OCI-LY7 (cell line): ENCODE data around the gene ABCC9. TPM values are rescaled to one million over a fixed set of nuclear protein-coding genes. Genes with fewer than 3 reads are reported as not detected.

Experiments
- BruUV-seq: library from RNA; stranded (reverse); fragments of 400-500 nt; replicated peaks from 2 replicates; lab custom pipeline; 2021; lab: Mats Ljungman, UMichigan
- CTCF ChIA-PET: fragments of 300-600 bp; sonication (Branson Sonifier 250); formaldehyde crosslinking; loops from one replicate; lab custom pipeline; 2022; ENCODE audit warnings: antibody characterized with exemption; ENCODE audit not compliant: unreplicated experiment; lab: Charles Lee
- POLR2A ChIA-PET: fragments of 300-600 bp; sonication (Branson Sonifier 250); formaldehyde crosslinking; loops from one replicate; lab custom pipeline; 2022; ENCODE audit warnings: antibody characterized with exemption; lab: Charles Lee
- DNase-seq: peaks from one replicate; pipeline ENCODE4 v3.0.0-alpha.2; 2015; ENCODE audit warnings: low spot score
- H2AFZ ChIP-seq: fragments of 200-600 bp; sonication (generic), shearing (Covaris generic); 2 replicates; pipeline ENCODE4 v1.6.1; 2014; ENCODE audit warnings: mild to moderate bottlenecking, antibody characterized with exemption, low read length, moderate library complexity
- H3K27ac ChIP-seq: fragments of 200-600 bp; sonication (generic); 2 replicates; pipeline ENCODE4 v1.5.1; 2014; ENCODE audit warnings: mixed run types, low read depth, mild to moderate bottlenecking, moderate library complexity, low read length, inconsistent platforms; ENCODE audit not compliant: poor library complexity, severe bottlenecking
- H3K36me3 ChIP-seq: fragments of 200-600 bp; sonication (generic); 2 replicates; pipeline ENCODE4 v1.6.1; 2014; ENCODE audit warnings: mild to moderate bottlenecking, antibody characterized with exemption, low read length, moderate library complexity, mixed read lengths; ENCODE audit not compliant: insufficient read depth
- H3K4me1 ChIP-seq: fragments of 200-600 bp; sonication (generic); 2 replicates; pipeline ENCODE4 v1.5.1; 2014; ENCODE audit warnings: mild to moderate bottlenecking, low read length; ENCODE audit not compliant: insufficient read depth, poor library complexity, severe bottlenecking
- H3K4me2 ChIP-seq: fragments of 200-600 bp; sonication (generic); 2 replicates; pipeline ENCODE4 v1.6.1; 2014; ENCODE audit warnings: mild to moderate bottlenecking, low read length
- H3K4me3 ChIP-seq: fragments of 200-600 bp; sonication (generic); 2 replicates; pipeline ENCODE4 v1.5.1; 2014; ENCODE audit warnings: mild to moderate bottlenecking, low read depth, low read length; ENCODE audit not compliant: poor library complexity, severe bottlenecking
- H3K79me2 ChIP-seq: fragments of 200-600 bp; sonication (generic); 2 replicates; pipeline ENCODE4 v1.6.1; 2016; ENCODE audit warnings: low read depth, mild to moderate bottlenecking, low read length, moderate library complexity, mixed read lengths; ENCODE audit not compliant: insufficient read depth
- H3K9me2 ChIP-seq: fragments of 200-600 bp; sonication (generic); 2 replicates; pipeline ENCODE4 v1.6.1; 2016; ENCODE audit warnings: mild to moderate bottlenecking, low read length, mixed read lengths; ENCODE audit not compliant: insufficient read depth
- H3K9me3 ChIP-seq: fragments of 200-600 bp; sonication (generic); 2 replicates; pipeline ENCODE4 v1.6.1; 2014; ENCODE audit warnings: mild to moderate bottlenecking, mixed run types, low read length, mixed read lengths
- H4K20me1 ChIP-seq: fragments of 200-600 bp; sonication (generic); 2 replicates; pipeline ENCODE4 v1.6.1; 2014; ENCODE audit warnings: mild to moderate bottlenecking, antibody characterized with exemption, low read length, moderate library complexity, mixed read lengths; ENCODE audit not compliant: insufficient read depth
- CTCF ChIP-seq: fragments of 200-600 bp; sonication (generic); conservative IDR thresholded peaks from 2 replicates; pipeline ENCODE4 v1.5.1; 2014; ENCODE audit warnings: mild to moderate bottlenecking, antibody characterized with exemption, low read length, moderate library complexity, mixed read lengths
- EZH2phosphoT487 ChIP-seq: fragments of 200-600 bp; sonication (generic); IDR thresholded peaks from 2 replicates; pipeline ENCODE4 v1.6.1; 2018; ENCODE audit warnings: low read depth, borderline replicate concordance, mild to moderate bottlenecking, mixed run types, antibody characterized with exemption, low read length, moderate library complexity, mixed read lengths
- intact Hi-C: fragments of 100-400 bp; cut with micrococcal nuclease; formaldehyde crosslinking; loops from one replicate; pipeline ENCODE4 v1.10.0; 2022; ENCODE audit not compliant: unreplicated experiment
- total RNA-seq, 2 experiments: library from RNA; depleted of rRNA in 1 of 2; stranded (reverse); fragments of >200 nt in 1 of 2; shearing (Covaris generic) in 1 of 2; gene quantifications; 2 replicates each; pipeline ENCODE4 v1.2.3, GENCODE V29; 2014 to 2022

The ABCC9 gene
- total RNA-seq, 2 experiments from 2014 or later: not detected

DNA sequence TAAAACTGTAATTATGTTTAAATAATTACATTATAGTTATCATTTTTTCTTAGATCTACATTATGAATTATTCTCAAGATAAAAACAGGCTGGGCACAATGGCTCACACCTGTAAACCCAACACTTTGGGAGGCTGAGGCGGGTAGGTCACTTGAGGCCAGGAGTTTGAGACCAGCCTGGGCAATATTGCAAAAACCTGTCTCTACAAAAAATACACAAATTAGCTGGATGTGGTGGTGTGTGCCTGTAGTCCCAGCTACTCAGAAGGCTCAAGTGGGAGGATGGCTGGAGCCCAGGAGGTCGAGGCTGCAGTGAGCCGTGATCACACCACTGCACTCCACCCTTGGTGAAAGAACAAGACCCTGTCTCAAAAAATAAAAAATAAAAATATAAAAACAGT lies 126.4 kb downstream of the ABCC9 start:
- Histone ChIP-seq H3K79me2 (no peaks in the 10 kb centered on the region), H3K9me3 (no peaks in the 10 kb centered on the region), H3K36me3 (no peaks in the 10 kb centered on the region), H4K20me1 (no peaks in the 10 kb centered on the region), H3K4me2 (no peak overlapping the region), H2AFZ (no peak overlapping the region), H3K4me1 (no peaks in the 10 kb centered on the region), H3K9me2 (no peaks in the 10 kb centered on the region), H3K27ac (no peak overlapping the region), H3K4me3 (no peak overlapping the region)
- TF ChIP-seq EZH2phosphoT487 (no peak), CTCF (no peak)
- no TSS peak for BruUV-seq
- ChIA-PET CTCF (no interaction called here), POLR2A (interaction anchor here (0.5 kb wide), 1 partner anchor 18 kb away, joined by 3 read pairs; no protein-coding TSS in a partner anchor)
- intact Hi-C loops: no loop called here
- no peak for DNase-seq

- Histone ChIP-seq H2AFZ (no peak overlapping the region), H3K36me3 (no peaks in the 10 kb centered on the region), H3K9me2 (no peaks in the 10 kb centered on the region), H3K9me3 (no peaks in the 10 kb centered on the region), H3K4me1 (no peaks in the 10 kb centered on the region), H3K4me2 (no peak overlapping the region), H3K4me3 (no peak overlapping the region), H3K27ac (no peak overlapping the region), H4K20me1 (no peaks in the 10 kb centered on the region), H3K79me2 (no peaks in the 10 kb centered on the region)
- DNase-seq: no peak
- TF ChIP-seq EZH2phosphoT487 (no peak), CTCF (no peak)
- ChIA-PET CTCF (no interaction called here), POLR2A (no interaction called here)
- BruUV-seq: no TSS peak
- intact Hi-C loops: no loop called here
Observed at GRCh38 chr12:21814327-21814726, 126.9 kb downstream of the ABCC9 start.

- Histone ChIP-seq H4K20me1 (no peaks in the 10 kb centered on the region), H3K9me2 (no peaks in the 10 kb centered on the region), H3K27ac (no peak overlapping the region), H3K79me2 (no peaks in the 10 kb centered on the region), H3K36me3 (no peaks in the 10 kb centered on the region), H3K4me2 (no peak overlapping the region), H3K4me3 (no peak overlapping the region), H3K4me1 (no peaks in the 10 kb centered on the region), H2AFZ (no peak overlapping the region), H3K9me3 (no peaks in the 10 kb centered on the region)
- TF ChIP-seq CTCF: no peak
- no peak for TF ChIP-seq EZH2phosphoT487
- DNase-seq: no peak
- no TSS peak for BruUV-seq
- intact Hi-C loops: no loop called here
- ChIA-PET POLR2A (no interaction called here), CTCF (no interaction called here)
Observed at GRCh38 chr12:21813751-21814150, 127.5 kb downstream of the ABCC9 start.
